Measurements from ENCODE around the gene RTKN. TPM values are rescaled to one million over a fixed set of nuclear protein-coding genes. Genes with fewer than 3 reads are reported as not detected.

Gene RTKN
- total RNA-seq, 2 donors from 2014 or later = 10.6 to 16.8 TPM

- intact Hi-C loops (cut with DNase I) = no loop called here
- peak; percentile 99 for DNase-seq (ENCODE audit: low spot score)
These were observed 49.9 kb downstream of the RTKN start for GRCh38 chr2:74391580-74392448.

DNA sequence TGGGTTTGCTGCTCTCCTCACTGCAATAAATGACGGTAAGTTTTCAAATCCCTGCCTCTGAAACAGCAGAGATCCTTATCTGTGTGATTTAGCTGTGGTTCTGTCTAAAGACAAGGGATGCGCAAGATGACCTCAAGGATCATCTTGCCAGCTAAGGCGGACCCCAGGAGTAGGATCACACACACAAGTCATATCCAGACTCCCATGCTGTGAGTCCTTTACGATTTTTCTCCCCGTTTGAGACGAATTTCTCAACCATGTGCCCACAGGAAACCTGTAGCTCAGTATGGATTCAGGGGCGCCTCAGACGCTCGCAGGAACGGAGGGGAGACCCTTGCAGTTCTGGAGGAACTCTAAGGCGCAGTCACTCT is 50.5 kb downstream of the RTKN start:
- no peak for DNase-seq (ENCODE audit: low spot score)
- intact Hi-C loops (cut with DNase I) = no loop called here

DNA sequence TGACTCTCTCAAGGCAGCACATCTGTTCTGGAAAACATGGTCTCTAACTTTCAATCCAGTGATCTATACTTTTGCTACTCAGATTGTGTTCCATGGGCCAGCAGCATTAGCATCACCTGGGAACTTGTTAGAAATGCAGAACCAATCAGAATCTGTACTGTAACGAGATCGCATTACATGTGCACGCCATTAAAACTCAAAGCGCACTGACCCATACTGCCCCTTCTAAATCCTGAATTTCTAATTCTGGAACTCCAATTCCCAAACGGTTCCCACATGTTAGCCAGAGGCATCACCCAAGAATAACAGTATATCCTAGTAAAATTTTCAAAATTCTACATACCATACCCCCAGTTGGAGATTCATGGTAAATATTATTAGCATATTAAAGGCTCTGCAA is 51.1 kb downstream of the RTKN start:
- no peak for DNase-seq (ENCODE audit: low spot score)
- intact Hi-C loops (cut with DNase I) = no loop called here

DNA sequence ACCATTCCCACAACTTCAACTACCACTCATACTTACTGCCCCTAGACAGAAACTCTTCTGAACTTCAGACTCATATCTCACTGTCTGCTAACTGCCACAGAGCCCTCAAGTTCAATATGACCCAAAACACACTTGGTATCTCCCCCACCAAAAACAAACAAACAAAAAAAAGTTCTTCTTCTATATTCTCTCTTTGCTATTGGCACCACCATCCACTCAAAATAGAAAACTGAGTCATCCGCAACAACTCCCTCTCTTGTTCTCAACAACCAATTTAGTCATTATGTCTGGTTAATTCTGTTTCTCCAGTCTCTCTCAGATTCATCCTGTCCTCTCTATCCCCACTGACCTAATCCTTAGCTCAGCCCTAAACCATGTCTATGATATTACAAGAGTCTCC is 54.4 kb downstream of the RTKN start:
- no peak for DNase-seq (ENCODE audit: low spot score)
- intact Hi-C loops (cut with DNase I) = no loop called here

DNA sequence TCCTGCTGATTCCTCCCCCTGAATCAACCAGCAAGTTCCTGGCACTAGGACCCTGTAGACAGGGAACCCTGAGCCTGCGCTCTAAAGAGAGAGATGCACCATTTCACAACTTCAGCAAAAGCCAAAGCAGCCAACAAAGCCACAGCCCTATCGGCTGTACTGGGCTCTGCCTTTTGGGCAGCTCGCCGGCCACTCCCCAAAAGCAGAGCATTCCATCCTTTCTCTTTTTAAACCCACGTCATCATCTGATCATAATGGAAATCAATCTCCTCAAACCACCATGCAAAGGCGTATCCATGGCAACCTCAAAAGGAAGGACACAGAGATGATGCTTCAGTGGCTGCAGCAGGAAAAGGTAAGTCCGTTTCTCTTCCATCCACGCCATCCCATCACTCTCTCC is 56.3 kb downstream of the RTKN start:
- no peak for DNase-seq (ENCODE audit: low spot score)

GRCh38 chr2:74384051-74384450 is 57.7 kb downstream of the RTKN start:
- no peak for DNase-seq (ENCODE audit: low spot score)
- intact Hi-C loops (cut with DNase I) = no loop called here

More for the DNA sequence above, 56.3 kb downstream of the RTKN start:
- intact Hi-C loops (cut with DNase I) = no loop called here

DNA sequence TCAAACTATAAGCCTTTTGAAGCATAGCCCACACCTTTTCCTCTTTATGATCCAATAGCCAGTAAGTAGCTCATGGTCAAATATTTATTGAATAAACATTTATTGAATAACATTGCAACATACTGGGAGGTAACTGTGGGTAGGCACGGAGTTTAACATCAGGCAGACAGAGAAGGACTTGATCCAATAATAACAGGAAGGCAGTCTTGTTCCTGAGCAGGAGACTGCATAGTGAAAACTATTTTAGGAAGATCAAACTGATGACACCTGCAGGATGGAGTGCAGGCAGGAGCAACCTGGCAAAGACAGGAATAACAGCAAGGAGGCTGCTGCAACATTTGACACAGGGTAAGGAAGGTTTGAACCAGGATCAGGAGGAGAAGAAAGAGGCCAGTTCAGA is 58.5 kb downstream of the RTKN start:
- intact Hi-C loops (cut with DNase I) = no loop called here

DNA sequence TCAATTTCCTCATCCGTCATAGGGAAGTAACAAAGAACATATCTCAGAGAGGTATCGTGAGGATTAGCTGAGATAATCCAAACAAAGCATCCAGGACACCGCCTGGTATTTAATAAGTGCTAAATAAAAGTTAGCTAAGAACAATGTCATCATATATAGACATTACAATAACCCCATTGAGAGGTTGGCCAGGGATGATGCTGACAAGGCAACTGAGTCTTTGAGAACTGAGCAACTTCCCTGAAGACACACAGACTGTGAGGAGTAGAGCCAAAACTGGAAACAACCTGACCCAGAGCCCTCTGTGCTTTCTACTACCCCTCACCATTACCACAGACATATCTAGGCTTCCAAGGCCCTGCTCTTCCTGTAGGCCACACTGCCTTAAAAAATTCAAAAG is 60.0 kb downstream of the RTKN start:
- intact Hi-C loops (cut with DNase I) = no loop called here

More for the DNA sequence above, 58.5 kb downstream of the RTKN start:
- DNase-seq (ENCODE audit: low spot score) = no peak

DNA sequence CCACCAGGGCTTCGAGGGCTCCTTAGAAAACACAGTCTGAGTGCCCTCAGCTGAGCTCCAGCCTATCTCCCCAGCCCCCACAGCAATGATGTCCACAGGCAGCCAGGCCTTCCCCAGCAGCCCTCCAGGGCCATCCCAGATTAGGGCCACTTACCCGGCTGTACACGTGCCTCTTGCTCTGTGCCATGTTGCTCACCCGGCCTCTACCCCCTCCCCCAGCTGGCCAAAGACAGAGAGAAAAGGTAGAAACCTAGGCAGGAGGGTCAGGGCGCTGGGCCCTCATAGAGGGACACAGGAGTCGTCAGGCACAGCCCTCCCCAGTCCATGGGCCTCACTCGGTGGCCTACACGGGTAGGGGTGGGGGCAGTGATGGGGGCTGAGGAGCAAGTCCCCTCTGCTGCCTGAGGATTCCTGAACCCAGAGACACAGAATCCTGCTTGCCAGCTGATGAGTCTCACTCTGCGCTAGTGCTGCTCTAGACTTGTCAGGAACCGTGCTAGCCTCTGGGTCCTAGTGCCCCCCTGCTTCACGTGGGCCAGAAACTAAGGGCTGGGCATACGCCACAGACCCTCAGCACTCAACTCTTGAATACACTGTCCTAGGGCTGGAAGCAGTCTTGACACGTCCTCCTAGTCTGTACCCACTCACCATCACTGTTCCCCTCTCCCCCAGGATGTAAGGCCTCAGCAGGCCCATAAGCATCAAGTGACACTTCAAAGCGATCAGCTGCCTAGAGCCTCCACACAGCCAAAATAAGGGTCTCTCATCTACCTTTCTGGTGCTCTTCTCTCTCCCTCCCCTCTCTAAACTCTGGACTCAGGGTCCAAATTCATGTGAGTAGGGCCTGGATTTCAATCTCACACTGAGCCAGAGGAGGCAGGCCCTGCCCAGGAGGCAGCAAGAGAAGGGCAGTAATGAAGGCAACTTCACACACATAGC is 61.6 kb downstream of the RTKN start, which contains the start of gene DCTN1:
DCTN1 (minus strand) TSS at position 461 of the 939 bp plus-strand sequence; CDS start at position 187, 274 bp downstream.
- no peak for DNase-seq (ENCODE audit: low spot score)
- intact Hi-C loops (cut with DNase I) = no loop called here

More for the DNA sequence above, 60.0 kb downstream of the RTKN start:
- no peak for DNase-seq (ENCODE audit: low spot score)

DNA sequence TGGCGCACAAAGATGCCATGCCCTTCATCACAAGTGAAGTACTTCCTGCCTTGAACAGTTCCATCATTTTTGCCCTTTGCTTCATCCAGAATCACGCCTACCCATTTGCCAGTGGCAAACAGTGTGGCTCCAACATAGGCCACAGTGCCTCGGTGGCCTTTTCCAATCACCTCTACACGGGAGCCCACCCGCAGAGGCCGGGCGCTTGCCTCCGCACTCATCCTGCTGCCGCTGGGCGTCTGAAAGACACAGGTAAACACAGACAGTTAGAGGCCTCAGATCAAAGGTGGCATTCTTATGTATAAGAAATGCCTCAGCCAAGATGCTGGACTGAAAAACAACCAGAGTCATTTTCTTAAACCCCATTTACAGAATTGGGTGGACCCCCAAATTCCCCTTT is 63.7 kb downstream of the RTKN start:
- intact Hi-C loops (cut with DNase I) = no loop called here
- no peak for DNase-seq (ENCODE audit: low spot score)

DNA sequence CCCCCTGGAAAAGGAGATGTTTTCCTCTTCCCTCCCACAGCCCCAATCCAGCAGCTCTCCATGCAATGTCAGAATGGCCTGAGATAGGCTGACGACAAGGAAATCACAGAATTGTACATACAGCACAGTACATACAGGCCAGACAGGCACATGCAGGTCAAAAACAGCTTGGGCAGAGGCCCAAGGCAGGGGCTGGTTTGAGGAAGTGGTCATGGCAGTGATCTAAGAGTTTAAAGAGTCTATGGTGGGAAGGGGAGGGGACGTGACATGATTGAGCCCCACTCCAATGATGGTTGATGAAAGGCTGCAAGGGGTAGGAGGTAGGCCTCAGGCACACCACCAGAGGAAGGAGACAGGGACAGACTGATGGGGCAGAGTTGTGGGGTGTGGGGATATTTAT is 65.9 kb downstream of the RTKN start:
- intact Hi-C loops (cut with DNase I) = no loop called here
- DNase-seq (ENCODE audit: low spot score) = no peak

Other genes starting within 250 kb of the RTKN start
- gene MTHFD2, start 243.3 kb downstream of the RTKN start, total RNA-seq = 100 to 1,000 TPM in 1 of 2 donors, 10 to 100 TPM in 1; 83.7 to 101 TPM
- 1 to 10 TPM; 3.9 to 5.3 TPM for gene SLC4A5, start 98.5 kb downstream of the RTKN start, total RNA-seq
- gene DCTN1, start 61.6 kb downstream of the RTKN start, total RNA-seq = 100 to 1,000 TPM; 165 to 167 TPM
- gene C2orf81, start 20.3 kb downstream of the RTKN start, total RNA-seq = 1 to 10 TPM; 2.3 to 2.7 TPM
- gene WDR54, start 20.2 kb downstream of the RTKN start, total RNA-seq = 1 to 10 TPM; 7.9 to 9.4 TPM
- 10 to 100 TPM; 20.5 TPM for gene INO80B, start 13.2 kb upstream of the RTKN start, total RNA-seq
- 10 to 100 TPM; 28.2 to 40.5 TPM for gene WBP1, start 16.5 kb upstream of the RTKN start, total RNA-seq
- 10 to 100 TPM; 25.1 to 30.2 TPM for gene MOGS, start 23.4 kb upstream of the RTKN start, total RNA-seq
- 10 to 100 TPM; 47.1 to 53.2 TPM for gene MRPL53, start 30.7 kb upstream of the RTKN start, total RNA-seq
- 10 to 100 TPM in 1 of 2 donors, 1 to 10 TPM in 1; 9.9 to 11.2 TPM for gene CCDC142, start 41.1 kb upstream of the RTKN start, total RNA-seq
- gene TTC31, start 41.1 kb upstream of the RTKN start, total RNA-seq = 10 to 100 TPM; 13.2 to 15.0 TPM
- 1 to 10 TPM in 1 of 2 donors, not detected in 1; 1.5 TPM for gene LBX2, start 57.7 kb upstream of the RTKN start, total RNA-seq
- 10 to 100 TPM; 21.6 to 23.6 TPM for gene PCGF1, start 65.8 kb upstream of the RTKN start, total RNA-seq
- gene TLX2, start 72.5 kb upstream of the RTKN start, total RNA-seq = not detected
- not detected for gene DQX1, start 84.3 kb upstream of the RTKN start, total RNA-seq
- 10 to 100 TPM; 64.4 to 67.0 TPM for gene AUP1, start 87.8 kb upstream of the RTKN start, total RNA-seq
- 10 to 100 TPM; 22.4 to 30.4 TPM for gene HTRA2, start 88.0 kb upstream of the RTKN start, total RNA-seq
- 10 to 100 TPM in 1 of 2 donors, 1 to 10 TPM in 1; 6.1 to 11.8 TPM for gene LOXL3, start 112.0 kb upstream of the RTKN start, total RNA-seq
- gene DOK1, start 112.8 kb upstream of the RTKN start, total RNA-seq = 10 to 100 TPM; 11.0 to 12.2 TPM
- under 1 TPM in 1 of 2 donors, not detected in 1; 0.19 TPM for gene M1AP, start 206.4 kb upstream of the RTKN start, total RNA-seq
- 1 to 10 TPM; 3.2 to 3.9 TPM for gene SEMA4F, start 212.3 kb upstream of the RTKN start, total RNA-seq

All from posterior vena cava (tissue), 2 donors.